Erythroblast (primary cell): ENCODE results near the gene ZDHHC1.

Experiments used
- DNase-seq, 2 experiments: peaks; one replicate each; lab custom pipeline; 2025; lab: John Stamatoyannopoulos, UW
- GATA1 ChIP-seq: IDR thresholded peaks from 2 replicates; pipeline ENCODE4 v1.6.1; 2011; ENCODE audit warnings: low read depth, mild to moderate bottlenecking, control low read depth, low read length, moderate library complexity
- POLR2A ChIP-seq: IDR thresholded peaks from 2 replicates; pipeline ENCODE4 v1.6.1; 2011; ENCODE audit warnings: mild to moderate bottlenecking, low read length

ZDHHC1 gene

GRCh38 chr16:67454104-67454503, 37.8 kb upstream of the ZDHHC1 start:
- TF ChIP-seq POLR2A, result no peak

GRCh38 chr16:67451704-67452435, 35.6 kb upstream of the ZDHHC1 start:
- no peak for TF ChIP-seq GATA1
- TF ChIP-seq POLR2A, result no peak
- no peak for DNase-seq

More at GRCh38 chr16:67454104-67454503, 37.8 kb upstream of the ZDHHC1 start:
- DNase-seq, result no peak

GRCh38 chr16:67451061-67451703, 34.9 kb upstream of the ZDHHC1 start:
- no peak for DNase-seq
- TF ChIP-seq POLR2A, result no peak
- TF ChIP-seq GATA1, result no peak

GRCh38 chr16:67449739-67450138, 33.5 kb upstream of the ZDHHC1 start:
- no peak for TF ChIP-seq GATA1
- TF ChIP-seq POLR2A, result no peak
- no peak for DNase-seq

- DNase-seq, result peak in 1 of 2 experiments; percentile 26
- TF ChIP-seq POLR2A (no peak), GATA1 (no peak)
These were observed 33.1 kb upstream of the ZDHHC1 start for GRCh38 chr16:67449336-67449735.

- TF ChIP-seq POLR2A (no peak), GATA1 (no peak)
- DNase-seq, result no peak
These were observed 32.3 kb upstream of the ZDHHC1 start for GRCh38 chr16:67448580-67448979.

- TF ChIP-seq POLR2A (no peak), GATA1 (no peak)
- DNase-seq, result peak; percentile 63 to 75
These were observed 31.3 kb upstream of the ZDHHC1 start for GRCh38 chr16:67447508-67448076.

- TF ChIP-seq POLR2A (no peak), GATA1 (no peak)
- no peak for DNase-seq
These were observed 30.8 kb upstream of the ZDHHC1 start for GRCh38 chr16:67446968-67447507.

GRCh38 chr16:67445913-67446907, 29.9 kb upstream of the ZDHHC1 start:
- DNase-seq, result no peak
- TF ChIP-seq GATA1 (no peak), POLR2A (no peak)

- TF ChIP-seq POLR2A, result no peak
- no peak for TF ChIP-seq GATA1
- DNase-seq, result peak in 1 of 2 experiments; percentile 19
These were observed 29.2 kb upstream of the ZDHHC1 start for GRCh38 chr16:67445441-67445912.

- no peak for DNase-seq
- TF ChIP-seq POLR2A (no peak), GATA1 (no peak)
These were observed 28.8 kb upstream of the ZDHHC1 start for GRCh38 chr16:67445126-67445426.

- DNase-seq, result no peak
These were observed 28.2 kb upstream of the ZDHHC1 start for GRCh38 chr16:67444259-67445125.

GRCh38 chr16:67443265-67443664, 27.0 kb upstream of the ZDHHC1 start:
- TF ChIP-seq GATA1 (no peak), POLR2A (no peak)
- DNase-seq, result no peak

More at GRCh38 chr16:67444259-67445125, 28.2 kb upstream of the ZDHHC1 start:
- TF ChIP-seq POLR2A (no peak), GATA1 (no peak)
